GM18526 (cell line): ENCODE results near the gene SLC25A27.

Experiments used
- POLR2A ChIP-seq: IDR thresholded peaks from 3 replicates; pipeline ENCODE4 v1.6.1; 2011; ENCODE audit not compliant: insufficient read length; ENCODE audit errors: extremely low read depth

SLC25A27 gene

GRCh38 chr6:46638650-46639049, 14.1 kb upstream of the SLC25A27 start:
- TF ChIP-seq POLR2A: no peak

- no peak for TF ChIP-seq POLR2A
Measured at GRCh38 chr6:46642928-46643751, 9.6 kb upstream of the SLC25A27 start.

- no peak for TF ChIP-seq POLR2A
Measured at GRCh38 chr6:46645265-46645664, 7.5 kb upstream of the SLC25A27 start.

GRCh38 chr6:46648869-46649492, 3.8 kb upstream of the SLC25A27 start:
- TF ChIP-seq POLR2A: no peak

GRCh38 chr6:46651006-46651405, 1.8 kb upstream of the SLC25A27 start:
- no peak for TF ChIP-seq POLR2A

GRCh38 chr6:46651816-46652215, 959 bp upstream of the SLC25A27 start:
- no peak for TF ChIP-seq POLR2A

GRCh38 chr6:46652232-46652602, 558 bp upstream of the SLC25A27 start:
- no peak for TF ChIP-seq POLR2A

GRCh38 chr6:46653439-46654195, 842 bp downstream of the SLC25A27 start:
- no peak for TF ChIP-seq POLR2A

- TF ChIP-seq POLR2A: no peak
Measured at GRCh38 chr6:46655803-46656202, 3.0 kb downstream of the SLC25A27 start.

- TF ChIP-seq POLR2A: no peak
Measured at GRCh38 chr6:46657642-46658041, 4.9 kb downstream of the SLC25A27 start.

GRCh38 chr6:46661483-46661882, 8.7 kb downstream of the SLC25A27 start:
- TF ChIP-seq POLR2A: no peak

- TF ChIP-seq POLR2A: no peak
Measured at GRCh38 chr6:46667377-46667776, 14.6 kb downstream of the SLC25A27 start.

GRCh38 chr6:46674410-46674809, 21.6 kb downstream of the SLC25A27 start:
- TF ChIP-seq POLR2A: no peak

GRCh38 chr6:46676604-46677313, 24.0 kb downstream of the SLC25A27 start:
- TF ChIP-seq POLR2A: no peak

- no peak for TF ChIP-seq POLR2A
Measured at GRCh38 chr6:46677314-46677654, 24.5 kb downstream of the SLC25A27 start.
